HepG2 (cell line): ENCODE data around the gene NDUFS6. TPM values are rescaled to one million over a fixed set of nuclear protein-coding genes. Genes with fewer than 3 reads are reported as not detected.

ENCODE experiments used
- ATAC-seq: fragments of 200-7000 bp; cut with Tn5 transposase; 3 replicates; pipeline ENCODE4 v1.9.1; 2020; ENCODE audit warnings: mild to moderate bottlenecking, moderate library complexity
- BruUV-seq: library from RNA; stranded (reverse); fragments of 400-500 nt; replicated peaks from 2 replicates; lab custom pipeline; 2021; lab: Mats Ljungman, UMichigan
- CTCF ChIA-PET: fragments of 300-600 bp; formaldehyde crosslinking; extraction: SDS; loops from one replicate; lab custom pipeline; 2021; ENCODE audit warnings: low total read pairs, inconsistent platforms, low intra/inter-chr PET ratio; lab: Yijun Ruan, JAX
- POLR2A ChIA-PET: fragments of 350-600 bp; sonication (Branson Sonifier 250); formaldehyde crosslinking; loops from one replicate; lab custom pipeline; 2020; ENCODE audit warnings: antibody characterized with exemption, inconsistent platforms; lab: Yijun Ruan, JAX
- DNase-seq: peaks from one replicate; pipeline ENCODE4 v3.0.0-alpha.2; 2015; ENCODE audit warnings: low spot score
- FAIRE-seq: peaks from 3 replicates; lab custom pipeline; 2011; peaks lifted over from hg19 to GRCh38; lab: Jason Lieb, UNC
- H2AFZ ChIP-seq: one replicate; pipeline ENCODE4 v1.6.1; 2011; ENCODE audit warnings: low read length, inconsistent platforms
- H3K27ac ChIP-seq: fragments of 300-600 bp; 3 replicates; pipeline ENCODE4 v1.8.0; 2011; ENCODE audit warnings: mixed run types, mild to moderate bottlenecking, mixed read lengths, low read length, inconsistent platforms; ENCODE audit not compliant: insufficient read depth; ENCODE audit errors: extremely low read length
- H3K27me3 ChIP-seq, 2 experiments: fragments of 200-600 bp in 1 of 2; 2 replicates in 1 of 2; 3 replicates in 1 of 2; pipeline versions ENCODE4 v1.6.0 to v1.8.0; 2011; ENCODE audit warnings: low read length in 2 of 2, mild to moderate bottlenecking in 2 of 2, moderate library complexity in 2 of 2, inconsistent platforms in 1 of 2; ENCODE audit not compliant: insufficient read depth in 2 of 2, control insufficient read depth in 1 of 2
- H3K36me3 ChIP-seq, 2 experiments: fragments of 200-600 bp in 1 of 2; replicated peaks in 1 of 2; 2 replicates in 1 of 2; 3 replicates in 1 of 2; pipeline versions ENCODE4 v1.5.1 to v1.8.0; 2011; ENCODE audit warnings: low read length in 2 of 2, inconsistent platforms in 1 of 2; ENCODE audit not compliant: insufficient read depth in 2 of 2, control insufficient read depth in 1 of 2
- H3K4me1 ChIP-seq: 2 replicates; pipeline ENCODE4 v1.5.1; 2012; ENCODE audit warnings: low read length, inconsistent platforms; ENCODE audit not compliant: insufficient read depth
- H3K4me2 ChIP-seq: 2 replicates; pipeline ENCODE4 v1.6.0; 2011; ENCODE audit warnings: low read depth, low read length, inconsistent platforms
- H3K4me3 ChIP-seq, 3 experiments: fragments of 200-600 bp in 1 of 3; sonication (generic), shearing (Covaris generic) in 1 of 3; replicated peaks in 1 of 3; 2 replicates each; pipeline ENCODE4 v1.5.1; 2011 to 2016; ENCODE audit warnings: low read length in 3 of 3, inconsistent platforms in 2 of 3, low read depth in 2 of 3, mild to moderate bottlenecking in 2 of 3, control low read depth in 1 of 3, mixed read lengths in 1 of 3; ENCODE audit not compliant: insufficient read depth in 1 of 3
- H3K79me2 ChIP-seq: one replicate; pipeline ENCODE4 v1.6.1; 2011; ENCODE audit warnings: low read length, inconsistent platforms; ENCODE audit not compliant: insufficient read depth
- H3K9ac ChIP-seq: 2 replicates; pipeline ENCODE4 v1.6.0; 2011; ENCODE audit warnings: mild to moderate bottlenecking, low read depth, low read length, inconsistent platforms; ENCODE audit not compliant: insufficient read depth
- H3K9me3 ChIP-seq: 2 replicates; pipeline ENCODE4 v1.5.1; 2012; ENCODE audit warnings: mild to moderate bottlenecking, low read length
- H4K20me1 ChIP-seq: 2 replicates; pipeline ENCODE4 v1.6.0; 2011; ENCODE audit warnings: inconsistent platforms, mild to moderate bottlenecking, low read length, moderate library complexity; ENCODE audit not compliant: insufficient read depth
- CBX1 ChIP-seq: IDR thresholded peaks from one replicate; pipeline ENCODE4 v1.6.1; 2016; ENCODE audit warnings: antibody characterized with exemption, low read depth
- NONO ChIP-seq, 2 experiments: fragments of 450-650 bp in 1 of 2; sonication (generic) in 1 of 2; formaldehyde crosslinking in 1 of 2; IDR thresholded peaks in 1 of 2; conservative IDR thresholded peaks in 1 of 2; 2 replicates each; pipeline versions ENCODE4 v1.6.1 to v1.8.0; 2017 to 2022; ENCODE audit warnings: mild to moderate bottlenecking in 1 of 2, missing genetic modification reagents in 1 of 2, moderate library complexity in 1 of 2
- WGBS: methylation state at CpG from one replicate; pipeline ENCODE4 v1.1.6; 2017; ENCODE audit warnings: low lambda C conversion rate; 5-methylcytosine and 5-hydroxymethylcytosine counted together
- in situ Hi-C: cut with HindIII; loops from 2 replicates; pipeline ENCODE4 v1.10.0; 2017; ENCODE audit warnings: low pct_unique_long_range_greater_than_20kb; ENCODE audit not compliant: extremely low pct_ligation_motif_present
- intact Hi-C: fragments of 100-400 bp; cut with micrococcal nuclease; formaldehyde crosslinking; loops from one replicate; pipeline ENCODE4 v1.10.0; 2022; ENCODE audit not compliant: unreplicated experiment
- polyA plus RNA-seq, 8 experiments: library from polyadenylated mRNA; depleted of rRNA in 3 of 8; stranded (reverse) in 7 of 8; unstranded in 1 of 8; fragments of >200 nt; fragmentation: Illumina TruSeq in 4 of 8; extraction: Trizol in 4 of 8; gene quantifications; 2 replicates each; pipeline versions ENCODE4 v1.2.1 to v1.2.3, GENCODE V29; 2011 to 2016; ENCODE audit warnings: low read depth in 4 of 8, missing spikeins in 1 of 8, mixed read lengths in 1 of 8; ENCODE audit not compliant: insufficient read depth in 1 of 8
- total RNA-seq, 5 experiments: library from RNA; depleted of rRNA; stranded (reverse); fragments of >200 nt; fragmentation: Illumina TruSeq; extraction: Trizol; gene quantifications; 2 replicates each; pipeline ENCODE4 v1.2.3, GENCODE V29; 2016; ENCODE audit warnings: low read depth in 1 of 5
- TF ChIP-seq, protein P1 (sequence below): fragments of 450-650 bp; IDR thresholded peaks from 2 replicates; pipeline ENCODE4 v1.6.1; 2016

NDUFS6 gene
- total and polyA plus RNA-seq, 2 of the 13 experiments (the other 11 are each of a cell fraction or from before 2014, with no cell fraction given): 23.7 to 50.4 TPM

DNA sequence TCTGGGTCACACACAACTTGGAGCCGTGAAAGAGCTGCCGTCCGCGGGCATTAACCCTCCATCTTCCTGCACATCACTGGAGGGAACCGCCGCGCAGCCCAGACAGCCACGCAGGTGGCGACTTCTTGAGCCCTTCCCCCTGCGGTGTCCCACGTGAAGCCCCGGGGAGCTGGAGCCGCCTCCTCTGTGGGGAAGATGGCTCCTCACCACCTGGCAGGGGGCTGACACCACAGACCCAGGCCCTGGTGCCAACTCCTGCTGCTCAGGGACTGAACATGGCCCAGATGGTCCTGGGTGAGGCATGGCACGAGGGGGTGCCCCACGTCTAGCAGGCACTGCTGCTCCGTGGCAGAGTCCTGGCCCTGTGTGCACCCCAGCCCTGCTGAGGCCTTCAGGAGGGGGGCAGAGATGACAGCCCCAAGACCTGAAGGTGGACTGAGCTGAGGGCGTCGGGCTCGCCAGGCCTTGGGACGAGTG lies 38.9 kb downstream of the NDUFS6 start (continued):
- TF ChIP-seq NONO (IDR thresholded peaks at IDR 0.05) (no peak), NONO (CRISPR knock-in tag; conservative IDR thresholded peaks at IDR 0.05) (no peak)

DNA sequence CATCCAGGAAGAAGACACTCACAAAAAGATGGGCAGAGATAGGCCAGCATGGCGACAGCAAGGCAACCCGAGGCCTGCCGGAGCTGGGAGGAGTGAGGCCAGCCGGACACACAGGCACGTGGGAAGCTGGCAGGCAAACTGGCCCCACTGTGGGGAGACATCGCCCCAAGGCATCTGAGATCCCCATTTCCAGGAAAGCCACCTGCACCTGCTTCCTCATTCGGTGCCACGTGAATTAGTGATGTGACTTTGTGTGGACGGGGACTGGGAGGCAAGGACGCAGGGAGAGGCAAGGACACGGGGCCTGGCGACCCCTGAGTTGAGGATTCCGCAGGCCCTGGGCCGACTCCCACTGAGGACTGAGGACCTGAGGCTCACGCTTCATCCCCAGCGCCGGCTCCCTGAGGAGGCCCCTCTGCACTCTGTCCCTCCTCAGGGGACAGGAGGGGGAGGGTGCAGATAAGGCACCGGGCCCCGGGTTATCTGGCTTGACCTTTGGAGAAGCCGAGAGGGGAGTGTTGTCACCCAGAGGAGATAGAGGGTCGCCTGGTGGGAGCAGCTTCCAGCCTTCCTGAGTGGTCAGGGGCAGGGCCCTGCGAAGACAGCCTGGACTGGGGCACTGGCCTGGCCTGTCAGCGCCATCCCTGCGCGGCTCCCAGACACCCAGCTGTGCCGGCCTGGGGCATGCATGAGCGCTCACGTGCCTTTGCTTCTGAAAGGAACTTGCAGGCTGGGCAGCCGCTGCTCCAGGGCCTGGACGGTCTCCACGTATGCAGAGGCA lies 39.7 kb downstream of the NDUFS6 start:
- no peak for FAIRE-seq
- H3K4me1 ChIP-seq: peaks cover 19% of the 10 kb centered on the region
- H3K79me2 ChIP-seq: no peaks in the 10 kb centered on the region
- peaks cover 5 to 52% of the 10 kb centered on the region in 2 experiments; a peak in 4 of 5 replicates for H3K27me3 ChIP-seq
- TF ChIP-seq CBX1: no peak
- TF ChIP-seq, protein P1, sequence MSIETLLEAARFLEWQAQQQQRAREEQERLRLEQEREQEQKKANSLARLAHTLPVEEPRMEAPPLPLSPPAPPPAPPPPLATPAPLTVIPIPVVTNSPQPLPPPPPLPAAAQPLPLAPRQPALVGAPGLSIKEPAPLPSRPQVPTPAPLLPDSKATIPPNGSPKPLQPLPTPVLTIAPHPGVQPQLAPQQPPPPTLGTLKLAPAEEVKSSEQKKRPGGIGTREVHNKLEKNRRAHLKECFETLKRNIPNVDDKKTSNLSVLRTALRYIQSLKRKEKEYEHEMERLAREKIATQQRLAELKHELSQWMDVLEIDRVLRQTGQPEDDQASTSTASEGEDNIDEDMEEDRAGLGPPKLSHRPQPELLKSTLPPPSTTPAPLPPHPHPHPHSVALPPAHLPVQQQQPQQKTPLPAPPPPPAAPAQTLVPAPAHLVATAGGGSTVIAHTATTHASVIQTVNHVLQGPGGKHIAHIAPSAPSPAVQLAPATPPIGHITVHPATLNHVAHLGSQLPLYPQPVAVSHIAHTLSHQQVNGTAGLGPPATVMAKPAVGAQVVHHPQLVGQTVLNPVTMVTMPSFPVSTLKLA: 0 out of 2 replicates have a peak, but pooled peaks have one; percentile 22
- intact Hi-C loops (no loop called here), in situ Hi-C loops (no loop called here)
- H3K27ac ChIP-seq: no peak overlapping the region
- ChIA-PET POLR2A (no interaction called here), CTCF (no interaction called here)
- no peaks in the 10 kb centered on the region for H3K9me3 ChIP-seq
- no TSS peak for BruUV-seq
- H2AFZ ChIP-seq: no peak overlapping the region
- no peak overlapping the region for H3K4me2 ChIP-seq
- H3K9ac ChIP-seq: no peak overlapping the region
- ATAC-seq: no peak
- H3K36me3 ChIP-seq: no peaks in the 10 kb centered on the region
- no peak for DNase-seq
- 30% methylated on average over 15 of the region's 31 CpGs for WGBS
- no peak overlapping the region for H3K4me3 ChIP-seq
- H4K20me1 ChIP-seq: no peaks in the 10 kb centered on the region
